ENCODE measurements around the gene BICD1. TPM values are rescaled to one million over a fixed set of nuclear protein-coding genes. Genes with fewer than 3 reads are reported as not detected.

BICD1 gene
- 10 to 100 TPM in 1 of 3 donors, 1 to 10 TPM in 2; 4.1 to 13.7 (median 5.3) TPM for total RNA-seq
- long read RNA-seq, donor 1, full-length matches to known transcripts, result 2 of 3 reads
- long read RNA-seq, donor 1, partial matches to known transcripts, result 1 of 3 reads
- long read RNA-seq, donor 1, other reads (novel, unspliced or antisense), result 0 of 3 reads
- long read RNA-seq, donor 2, result 0 reads

DNA sequence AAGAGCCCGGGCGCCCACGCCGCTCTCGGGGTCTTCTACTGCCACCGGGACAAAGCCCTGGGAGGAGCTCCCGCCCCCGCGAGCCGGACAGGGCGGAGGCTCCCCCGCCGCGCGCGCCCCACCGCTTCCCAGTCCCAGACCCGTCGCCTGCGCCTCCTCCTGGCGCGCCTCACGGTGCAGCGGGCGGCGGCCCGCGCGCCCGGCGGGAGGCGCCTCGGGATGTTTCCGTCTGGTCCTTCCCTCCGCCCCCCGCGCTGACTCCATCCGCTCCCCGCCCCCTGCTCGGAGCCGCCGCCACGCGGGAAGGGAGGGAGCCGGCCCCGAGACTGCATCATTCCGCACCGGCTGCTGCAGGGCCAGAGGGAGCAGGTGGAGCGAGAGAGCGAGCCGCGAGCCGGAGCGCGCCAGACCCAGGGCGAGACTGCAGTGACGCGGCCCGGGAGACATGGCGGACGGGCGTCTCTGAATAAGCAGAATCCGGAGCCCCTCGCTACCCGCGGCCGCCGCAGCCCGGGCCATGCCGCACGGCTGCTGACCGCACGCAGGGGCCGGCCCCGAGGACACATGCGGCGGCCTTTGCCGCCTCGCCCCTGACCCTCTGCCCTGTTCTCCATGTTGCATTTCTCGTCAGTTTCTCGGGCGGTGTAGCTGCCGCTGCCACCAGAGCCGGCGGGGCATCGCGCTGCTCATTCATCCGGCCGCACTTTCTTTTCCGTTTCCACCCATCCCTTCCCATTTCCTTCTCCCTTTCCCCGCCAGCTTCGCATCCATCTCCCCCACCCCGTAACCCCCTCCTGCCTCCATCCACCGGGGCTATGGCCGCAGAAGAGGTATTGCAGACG is at the start of gene BICD1:
TSS of gene BICD1 (plus strand) at position 331 of the 842 bp plus-strand sequence. CDS start at position 816, 485 bp downstream.
- peak within 1 kb of the TSS; percentile 63 for H3K4me3 ChIP-seq
- TF ChIP-seq, protein P1, sequence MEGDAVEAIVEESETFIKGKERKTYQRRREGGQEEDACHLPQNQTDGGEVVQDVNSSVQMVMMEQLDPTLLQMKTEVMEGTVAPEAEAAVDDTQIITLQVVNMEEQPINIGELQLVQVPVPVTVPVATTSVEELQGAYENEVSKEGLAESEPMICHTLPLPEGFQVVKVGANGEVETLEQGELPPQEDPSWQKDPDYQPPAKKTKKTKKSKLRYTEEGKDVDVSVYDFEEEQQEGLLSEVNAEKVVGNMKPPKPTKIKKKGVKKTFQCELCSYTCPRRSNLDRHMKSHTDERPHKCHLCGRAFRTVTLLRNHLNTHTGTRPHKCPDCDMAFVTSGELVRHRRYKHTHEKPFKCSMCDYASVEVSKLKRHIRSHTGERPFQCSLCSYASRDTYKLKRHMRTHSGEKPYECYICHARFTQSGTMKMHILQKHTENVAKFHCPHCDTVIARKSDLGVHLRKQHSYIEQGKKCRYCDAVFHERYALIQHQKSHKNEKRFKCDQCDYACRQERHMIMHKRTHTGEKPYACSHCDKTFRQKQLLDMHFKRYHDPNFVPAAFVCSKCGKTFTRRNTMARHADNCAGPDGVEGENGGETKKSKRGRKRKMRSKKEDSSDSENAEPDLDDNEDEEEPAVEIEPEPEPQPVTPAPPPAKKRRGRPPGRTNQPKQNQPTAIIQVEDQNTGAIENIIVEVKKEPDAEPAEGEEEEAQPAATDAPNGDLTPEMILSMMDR (IDR thresholded peaks at IDR 0.05), result peak; percentile 32

DNA sequence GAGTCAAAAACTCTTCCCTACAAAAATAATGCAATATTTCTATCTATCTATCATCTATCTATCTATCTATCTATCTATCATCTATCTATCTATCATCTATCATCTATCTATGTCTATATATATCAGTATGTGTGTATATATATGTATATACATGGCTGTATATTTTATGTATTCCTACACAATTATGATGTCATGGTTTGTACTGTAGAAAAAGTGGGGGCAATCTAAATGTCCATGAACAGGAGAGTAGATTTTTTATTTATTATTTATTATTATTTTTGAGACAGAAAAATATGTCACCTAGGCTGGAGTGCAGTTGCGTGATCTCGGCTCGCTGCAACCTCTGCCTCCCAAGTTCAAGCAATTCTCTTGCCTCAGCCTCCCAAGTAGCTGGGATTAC is 45.6 kb upstream of the BICD1 start:
- no peak for ATAC-seq
- intact Hi-C loops (cut with DNase I, micrococcal nuclease), result loop anchor here (5.0 to 10.0 kb wide), 3 partner anchors 244 to 409 kb away; no protein-coding TSS in a partner anchor
- TF ChIP-seq, protein P1 (IDR thresholded peaks at IDR 0.05), result no peak
- no peaks in the 10 kb centered on the region for H3K4me1 ChIP-seq (ENCODE audit: low read depth)
- H3K4me3 ChIP-seq, result no peak overlapping the region
- H3K36me3 ChIP-seq (ENCODE audit: low read depth), result no peaks in the 10 kb centered on the region
- H3K9me3 ChIP-seq, result no peaks in the 10 kb centered on the region
- DNase-seq, result no peak

More for the DNA sequence above, at the start of gene BICD1:
- no peaks in the 10 kb centered on the region for H3K36me3 ChIP-seq (ENCODE audit: low read depth)
- H3K9me3 ChIP-seq, result no peaks in the 10 kb centered on the region
- peaks cover 9% of the 10 kb centered on the region for H3K4me1 ChIP-seq (ENCODE audit: low read depth)
- ATAC-seq (peak; percentile 96), DNase-seq (peak; percentile 86 to 90 (median 86))
- intact Hi-C loops (cut with DNase I, micrococcal nuclease), result no loop called here

DNA sequence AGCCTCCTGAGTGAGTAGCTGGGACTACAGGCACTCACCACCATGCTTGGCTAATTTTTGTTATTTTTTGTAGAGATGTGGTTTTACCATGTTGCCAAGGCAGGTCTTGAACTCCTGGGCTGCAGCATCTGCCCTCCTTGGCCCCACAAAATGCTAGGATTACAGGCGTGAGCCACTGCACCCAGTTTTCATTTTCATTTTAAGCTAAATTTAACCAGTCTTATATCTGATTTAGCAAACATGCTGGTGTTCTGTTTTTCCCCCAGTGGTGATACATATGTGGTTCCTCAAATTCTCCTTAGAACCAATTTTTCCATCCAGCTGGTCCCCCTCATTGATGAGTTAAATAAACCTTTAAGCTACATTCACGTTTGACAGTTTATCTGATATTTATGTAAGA is 43.8 kb upstream of the BICD1 start:
- Histone ChIP-seq H3K36me3 (ENCODE audit: low read depth) (no peaks in the 10 kb centered on the region), H3K4me1 (ENCODE audit: low read depth) (no peaks in the 10 kb centered on the region), H3K4me3 (no peak overlapping the region), H3K9me3 (no peaks in the 10 kb centered on the region)
- DNase-seq (no peak), ATAC-seq (no peak)
- TF ChIP-seq, protein P1 (IDR thresholded peaks at IDR 0.05), result no peak
- intact Hi-C loops (cut with DNase I, micrococcal nuclease), result loop anchor here (5.0 to 10.0 kb wide), 3 partner anchors 242 to 411 kb away; no protein-coding TSS in a partner anchor

DNA sequence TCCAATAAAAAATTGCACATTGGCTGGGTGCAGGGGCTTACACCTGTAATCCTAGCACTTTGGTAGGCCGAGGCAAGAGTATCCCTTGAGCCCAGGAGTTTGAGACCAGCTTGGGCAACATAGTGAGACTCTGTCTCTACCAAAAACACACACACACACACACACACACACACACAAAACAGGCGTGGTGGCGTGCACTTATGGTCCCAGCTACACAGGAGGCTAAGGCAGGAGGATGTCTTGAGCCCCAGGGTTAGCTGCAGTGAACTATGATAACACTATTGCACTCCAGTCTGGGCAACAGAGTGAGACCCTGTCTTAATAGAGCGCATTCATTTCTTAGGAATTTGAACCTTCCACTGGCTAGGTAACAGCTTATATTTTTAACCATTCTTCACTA is 42.9 kb upstream of the BICD1 start:
- ATAC-seq (no peak), DNase-seq (no peak)
- Histone ChIP-seq H3K36me3 (ENCODE audit: low read depth) (no peaks in the 10 kb centered on the region), H3K9me3 (no peaks in the 10 kb centered on the region), H3K4me1 (ENCODE audit: low read depth) (no peaks in the 10 kb centered on the region), H3K4me3 (no peak overlapping the region)
- TF ChIP-seq, protein P1 (IDR thresholded peaks at IDR 0.05), result no peak
- intact Hi-C loops (cut with DNase I, micrococcal nuclease), result loop anchor here (5.0 to 10.0 kb wide), 3 partner anchors 241 to 411 kb away; no protein-coding TSS in a partner anchor

DNA sequence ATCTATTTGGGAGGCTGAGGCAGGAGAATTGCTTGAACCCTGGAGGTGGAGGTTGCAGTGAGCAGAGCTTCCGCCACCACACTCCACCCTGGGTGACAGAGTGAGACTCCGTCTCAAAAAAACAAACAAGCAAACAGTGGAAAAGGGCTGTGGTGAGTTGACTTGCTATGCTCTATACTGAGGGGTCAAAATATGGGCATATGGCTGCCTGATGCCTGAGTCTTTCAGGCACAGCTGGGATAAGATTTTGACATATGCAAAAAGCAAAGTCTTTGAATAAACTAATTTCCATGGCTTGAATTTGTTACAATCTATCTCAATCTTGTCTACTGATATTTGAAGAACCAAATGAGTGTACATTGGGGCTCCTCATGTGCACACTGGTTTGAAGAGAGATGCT is 40.4 kb upstream of the BICD1 start:
- Histone ChIP-seq H3K4me3 (no peak overlapping the region), H3K36me3 (ENCODE audit: low read depth) (no peaks in the 10 kb centered on the region), H3K4me1 (ENCODE audit: low read depth) (peaks cover 7% of the 10 kb centered on the region), H3K9me3 (no peaks in the 10 kb centered on the region)
- ATAC-seq (no peak), DNase-seq (no peak)
- TF ChIP-seq, protein P1 (IDR thresholded peaks at IDR 0.05), result no peak
- intact Hi-C loops (cut with DNase I, micrococcal nuclease), result loop anchor here (10.0 kb wide), 2 partner anchors 239 to 249 kb away; no protein-coding TSS in a partner anchor

Measured in mucosa of descending colon (tissue), 3 donors.